ENCODE results near the gene CHGA.

GRCh38 chr14:92959189-92959531 is 36.2 kb downstream of the CHGA start:
- TF ChIP-seq POLR2A (IDR thresholded peaks at IDR 0.05; ENCODE audit: low read depth, low read length) (no peak), EZH2 (IDR thresholded peaks at IDR 0.05; ENCODE audit: borderline replicate concordance, control insufficient read depth, low read depth, low read length) (no peak), MYC (IDR thresholded peaks at IDR 0.05; ENCODE audit: insufficient read depth, insufficient read length, insufficient replicate concordance, low read length, severe bottlenecking) (no peak), BMI1 (IDR thresholded peaks at IDR 0.05; ENCODE audit: borderline replicate concordance) (no peak), CTCF (IDR thresholded peaks at IDR 0.05 in 2 of 3, conservative IDR thresholded peaks at IDR 0.05 in 1 of 3; ENCODE audit: control insufficient read depth in 2 of 3, extremely low read depth in 1 of 3, insufficient read depth in 1 of 3, low read depth in 3 of 3, low read length in 3 of 3) (no peak), ELK1 (IDR thresholded peaks at IDR 0.05; ENCODE audit: low read depth, low read length) (no peak), TAF1 (IDR thresholded peaks at IDR 0.05; ENCODE audit: borderline replicate concordance, low read depth, low read length) (no peak), FOXK2 (IDR thresholded peaks at IDR 0.05) (no peak), CEBPB (IDR thresholded peaks at IDR 0.05; ENCODE audit: borderline replicate concordance in 1 of 2, low read depth in 2 of 2, low read length in 2 of 2) (no peak), SREBF2 (IDR thresholded peaks at IDR 0.05; ENCODE audit: low read length) (no peak), PBX3 (IDR thresholded peaks at IDR 0.05; ENCODE audit: insufficient replicate concordance, low read depth, low read length) (no peak), RBBP5 (conservative IDR thresholded peaks at IDR 0.05) (no peak), ZNF24 (IDR thresholded peaks at IDR 0.05) (no peak), CHD1 (IDR thresholded peaks at IDR 0.05; ENCODE audit: low read depth, low read length) (no peak)

All from GM12878 (cell line).